Measurements from ENCODE around the gene RAX2. TPM values are rescaled to one million over a fixed set of nuclear protein-coding genes. Genes with fewer than 3 reads are reported as not detected.

RAX2 gene
- total RNA-seq, 6 experiments from 2014 or later: not detected

GRCh38 chr19:3733549-3734309 lies 38.3 kb downstream of the RAX2 start:
- DNase-seq: no peak
- no peak overlapping the region for H3K27ac ChIP-seq
- peaks cover 0 to 9% (median 0%) of the 10 kb centered on the region in 4 donors for H3K36me3 ChIP-seq
- no peak for TF ChIP-seq POLR2A (IDR thresholded peaks at IDR 0.05)
- no peak for TF ChIP-seq CTCF (IDR thresholded peaks at IDR 0.05)
- H3K9me3 ChIP-seq: no peaks in the 10 kb centered on the region
- intact Hi-C loops (cut with DNase I): no loop called here
- ATAC-seq: no peak
- no peaks in the 10 kb centered on the region for H3K4me1 ChIP-seq
- H3K27me3 ChIP-seq: no peaks in the 10 kb centered on the region
- 79% methylated on average over 9 of the region's 20 CpGs for WGBS (ENCODE audit: insufficient coverage, low coverage, low lambda C conversion rate, missing lambda C conversion rate)
- H3K4me3 ChIP-seq: no peak overlapping the region

- intact Hi-C loops (cut with DNase I): no loop called here
Measured at GRCh38 chr19:3732108-3732507, 39.9 kb downstream of the RAX2 start.

GRCh38 chr19:3730457-3730958 lies 41.5 kb downstream of the RAX2 start:
- 92% methylated on average over 10 of the region's 32 CpGs for WGBS (ENCODE audit: insufficient coverage, low coverage, low lambda C conversion rate, missing lambda C conversion rate)
- no peaks in the 10 kb centered on the region for H3K9me3 ChIP-seq
- ATAC-seq: no peak
- H3K36me3 ChIP-seq: peaks cover 0 to 2% (median 0%) of the 10 kb centered on the region in 4 donors
- H3K4me1 ChIP-seq: no peaks in the 10 kb centered on the region
- no peaks in the 10 kb centered on the region for H3K27me3 ChIP-seq
- no peak overlapping the region for H3K27ac ChIP-seq
- TF ChIP-seq POLR2A (IDR thresholded peaks at IDR 0.05) (no peak), CTCF (IDR thresholded peaks at IDR 0.05) (no peak)
- intact Hi-C loops (cut with DNase I): no loop called here
- DNase-seq: no peak
- H3K4me3 ChIP-seq: no peak overlapping the region

More at GRCh38 chr19:3732108-3732507, 39.9 kb downstream of the RAX2 start:
- Histone ChIP-seq H3K36me3 (peaks cover 0 to 4% (median 0%) of the 10 kb centered on the region in 4 donors), H3K9me3 (no peaks in the 10 kb centered on the region), H3K27ac (no peak overlapping the region), H3K4me3 (no peak overlapping the region), H3K4me1 (no peaks in the 10 kb centered on the region), H3K27me3 (no peaks in the 10 kb centered on the region)
- TF ChIP-seq POLR2A (IDR thresholded peaks at IDR 0.05): no peak
- TF ChIP-seq CTCF (IDR thresholded peaks at IDR 0.05): no peak
- 100% methylated on average over 1 of the region's 1 CpG for WGBS (ENCODE audit: insufficient coverage, low coverage, low lambda C conversion rate, missing lambda C conversion rate)
- ATAC-seq: no peak
- DNase-seq: no peak

- Histone ChIP-seq H3K4me1 (peaks cover 0 to 9% (median 5%) of the 10 kb centered on the region in 4 donors), H3K27me3 (no peaks in the 10 kb centered on the region), H3K4me3 (no peak overlapping the region), H3K27ac (no peak overlapping the region), H3K9me3 (no peaks in the 10 kb centered on the region), H3K36me3 (no peaks in the 10 kb centered on the region)
- DNase-seq (no peak), ATAC-seq (no peak)
- TF ChIP-seq CTCF (IDR thresholded peaks at IDR 0.05) (no peak), POLR2A (IDR thresholded peaks at IDR 0.05) (no peak)
- WGBS (ENCODE audit: insufficient coverage, low coverage, low lambda C conversion rate, missing lambda C conversion rate): 41% methylated on average over 5 of the region's 14 CpGs
- intact Hi-C loops (cut with DNase I): no loop called here
Measured at GRCh38 chr19:3725640-3726310, 46.3 kb downstream of the RAX2 start.
